ENCODE data around the gene MRAS. TPM values are rescaled to one million over a fixed set of nuclear protein-coding genes. Genes with fewer than 3 reads are reported as not detected.
A peak's percentile ranks its signal among the peaks of the same experiment; 100 is the strongest.
"Not testable (repeated sequence)": the region's sequence is repeated elsewhere in the genome, so short reads cannot be mapped to it uniquely, and the experiment has no call there.

The MRAS gene
- total RNA-seq, 4 donors from 2014 or later: 107 to 289 (median 171) TPM

- DNase-seq (ENCODE audit: low spot score in 2 of 2): no peak
- no peaks in the 10 kb centered on the region for H3K36me3 ChIP-seq
- no peak overlapping the region for H3K4me3 ChIP-seq
- no peaks in the 10 kb centered on the region for H3K4me1 ChIP-seq
- no peaks in the 10 kb centered on the region for H3K27me3 ChIP-seq
- H3K27ac ChIP-seq: no peak overlapping the region
- WGBS, 2 donors: 88 to 91% methylated on average over 1 of the region's 1 CpG
- peaks cover 0 to 4% (median 0%) of the 10 kb centered on the region in 4 donors for H3K9me3 ChIP-seq
- no peak for TF ChIP-seq POLR2A (IDR thresholded peaks at IDR 0.05)
These were observed 74.9 kb downstream of the MRAS start for GRCh38 chr3:138423316-138423715.

- Histone ChIP-seq H3K4me1 (no peaks in the 10 kb centered on the region), H3K27me3 (no peaks in the 10 kb centered on the region), H3K27ac (no peak overlapping the region), H3K36me3 (no peaks in the 10 kb centered on the region), H3K9me3 (peaks cover 0 to 4% (median 0%) of the 10 kb centered on the region in 4 donors), H3K4me3 (no peak overlapping the region)
- DNase-seq (ENCODE audit: low spot score in 2 of 2): no peak
- no peak for TF ChIP-seq EP300 (IDR thresholded peaks at IDR 0.05)
- no peak for TF ChIP-seq CTCF (IDR thresholded peaks at IDR 0.05)
- TF ChIP-seq POLR2A (IDR thresholded peaks at IDR 0.05): no peak
- WGBS, 2 donors: 91 to 97% methylated on average over 2 of the region's 2 CpGs
These were observed 75.9 kb downstream of the MRAS start for GRCh38 chr3:138424323-138424722.

- no peaks in the 10 kb centered on the region for H3K4me1 ChIP-seq
- H3K9me3 ChIP-seq: peaks cover 0 to 4% (median 0%) of the 10 kb centered on the region in 4 donors
- H3K36me3 ChIP-seq: no peaks in the 10 kb centered on the region
- 39 to 48% methylated on average over 3 of the region's 3 CpGs for WGBS, 2 donors
- no peak overlapping the region for H3K27ac ChIP-seq
- H3K27me3 ChIP-seq: peaks cover 0 to 2% of the 10 kb centered on the region in 2 donors
- TF ChIP-seq EP300 (IDR thresholded peaks at IDR 0.05) (no peak), CTCF (IDR thresholded peaks at IDR 0.05) (peak; percentile 30 to 48 (median 39)), POLR2A (IDR thresholded peaks at IDR 0.05) (no peak)
- no peak for DNase-seq (ENCODE audit: low spot score in 2 of 2)
- no peak overlapping the region for H3K4me3 ChIP-seq
These were observed 77.8 kb downstream of the MRAS start for GRCh38 chr3:138426211-138426610.

- WGBS, 2 donors: 97 to 99% methylated on average over 4 of the region's 4 CpGs
- not testable (repeated sequence) for H3K27me3 ChIP-seq; H3K27ac ChIP-seq; H3K9me3 ChIP-seq; DNase-seq (ENCODE audit: low spot score in 2 of 2); H3K36me3 ChIP-seq; H3K4me1 ChIP-seq; H3K4me3 ChIP-seq
These were observed 78.4 kb downstream of the MRAS start for GRCh38 chr3:138426754-138427153.

DNA sequence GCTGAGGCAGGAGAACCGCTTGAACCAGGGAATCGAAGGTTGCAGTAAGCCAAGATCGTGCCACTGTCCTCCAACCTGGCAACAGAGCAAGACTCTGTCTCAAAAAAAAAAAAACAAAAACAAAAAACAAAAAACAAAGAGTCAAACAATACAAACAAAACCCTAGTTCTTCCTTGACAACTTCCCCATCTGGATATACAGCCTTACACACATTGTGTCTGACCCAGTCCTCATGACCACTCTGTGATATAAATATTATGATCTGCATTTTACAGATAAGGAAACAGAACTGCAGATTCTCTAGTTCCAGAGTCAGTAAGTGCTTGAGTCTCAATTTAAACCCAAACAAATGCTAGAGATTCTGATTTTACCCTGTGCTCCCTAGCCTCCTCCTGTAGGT, 81.3 kb downstream of the MRAS start:
- 91 to 94% methylated on average over 3 of the region's 3 CpGs for WGBS, 2 donors
- Histone ChIP-seq H3K27ac (no peak overlapping the region), H3K9me3 (no peaks in the 10 kb centered on the region), H3K27me3 (peaks cover 0 to 22% of the 10 kb centered on the region in 2 donors), H3K36me3 (no peaks in the 10 kb centered on the region), H3K4me1 (peaks cover 0 to 15% (median 10%) of the 10 kb centered on the region in 4 donors), H3K4me3 (no peak overlapping the region)
- no peak for DNase-seq (ENCODE audit: low spot score in 2 of 2)
- TF ChIP-seq CTCF (IDR thresholded peaks at IDR 0.05): no peak
- TF ChIP-seq POLR2A (IDR thresholded peaks at IDR 0.05): no peak
- no peak for TF ChIP-seq EP300 (IDR thresholded peaks at IDR 0.05)

GRCh38 chr3:138432576-138433240, 84.3 kb downstream of the MRAS start:
- TF ChIP-seq CTCF (IDR thresholded peaks at IDR 0.05) (no peak), EP300 (IDR thresholded peaks at IDR 0.05) (no peak), POLR2A (IDR thresholded peaks at IDR 0.05) (no peak)

More at GRCh38 chr3:138432576-138433240, 84.3 kb downstream of the MRAS start:
- Histone ChIP-seq H3K27me3 (peaks cover 0 to 43% of the 10 kb centered on the region in 2 donors), H3K27ac (no peak overlapping the region), H3K9me3 (no peaks in the 10 kb centered on the region), H3K36me3 (no peaks in the 10 kb centered on the region), H3K4me1 (peaks cover 0 to 26% (median 14%) of the 10 kb centered on the region in 4 donors), H3K4me3 (no peak overlapping the region)
- DNase-seq (ENCODE audit: low spot score in 2 of 2): no peak
- WGBS, 2 donors: 77 to 83% methylated on average over 4 of the region's 4 CpGs
